GM23248 (cell line): ENCODE results near the gene PTPRB. TPM values are rescaled to one million over a fixed set of nuclear protein-coding genes. Genes with fewer than 3 reads are reported as not detected.

Experiments used
- DNase-seq: peaks from one replicate; pipeline ENCODE4 v3.0.0-alpha.2; 2015
- H2AFZ ChIP-seq: fragments of 200-600 bp; sonication (generic); 2 replicates; pipeline ENCODE4 v1.6.1; 2016; ENCODE audit warnings: antibody characterized with exemption
- H3F3A ChIP-seq: fragments of 200-600 bp; sonication (generic); 2 replicates; pipeline ENCODE4 v1.6.1; 2016; ENCODE audit warnings: mild to moderate bottlenecking, antibody characterized with exemption, mixed run types; ENCODE audit not compliant: insufficient read depth
- H3K27ac ChIP-seq: fragments of 200-600 bp; sonication (generic); 2 replicates; pipeline ENCODE4 v1.5.1; 2016; ENCODE audit warnings: mild to moderate bottlenecking
- H3K27me3 ChIP-seq: fragments of 200-600 bp; sonication (generic); replicated peaks from 2 replicates; pipeline ENCODE4 v1.6.1; 2016; ENCODE audit warnings: mild to moderate bottlenecking; ENCODE audit not compliant: insufficient read depth
- H3K36me3 ChIP-seq: fragments of 200-600 bp; sonication (generic); 2 replicates; pipeline ENCODE4 v1.6.1; 2016; ENCODE audit warnings: low read depth, mild to moderate bottlenecking
- H3K4me1 ChIP-seq: fragments of 200-600 bp; sonication (generic); 2 replicates; pipeline ENCODE4 v1.6.1; 2016; ENCODE audit warnings: mild to moderate bottlenecking; ENCODE audit not compliant: insufficient read depth
- H3K4me2 ChIP-seq: fragments of 200-600 bp; sonication (generic); one replicate; pipeline ENCODE4 v1.6.1; 2016; ENCODE audit warnings: mild to moderate bottlenecking; ENCODE audit not compliant: unreplicated experiment
- H3K4me3 ChIP-seq: fragments of 200-600 bp; sonication (generic); 2 replicates; pipeline ENCODE4 v1.5.1; 2016; ENCODE audit warnings: mild to moderate bottlenecking
- H3K79me2 ChIP-seq: fragments of 200-600 bp; sonication (generic); 2 replicates; pipeline ENCODE4 v1.6.1; 2016; ENCODE audit warnings: mild to moderate bottlenecking; ENCODE audit not compliant: insufficient read depth
- H3K9ac ChIP-seq: fragments of 200-600 bp; sonication (generic); 2 replicates; pipeline ENCODE4 v1.6.1; 2016; ENCODE audit warnings: mild to moderate bottlenecking
- H3K9me2 ChIP-seq: fragments of 200-600 bp; sonication (generic); 2 replicates; pipeline ENCODE4 v1.6.1; 2016; ENCODE audit warnings: mixed run types, mild to moderate bottlenecking, moderate library complexity; ENCODE audit not compliant: insufficient read depth
- H3K9me3 ChIP-seq: fragments of 200-600 bp; sonication (generic); one replicate; pipeline ENCODE4 v1.6.1; 2017; ENCODE audit warnings: low read depth
- H4K20me1 ChIP-seq: fragments of 200-600 bp; sonication (generic); 2 replicates; pipeline ENCODE4 v1.6.0; 2016; ENCODE audit not compliant: insufficient read depth
- EZH2 ChIP-seq: fragments of 200-600 bp; sonication (generic); IDR thresholded peaks from 2 replicates; pipeline ENCODE4 v1.6.1; 2018; ENCODE audit warnings: antibody characterized with exemption, mild to moderate bottlenecking; ENCODE audit not compliant: insufficient read depth, poor library complexity, severe bottlenecking
- EZH2phosphoT487 ChIP-seq: fragments of 200-600 bp; sonication (generic); IDR thresholded peaks from 2 replicates; pipeline ENCODE4 v1.6.1; 2018; ENCODE audit warnings: antibody characterized with exemption, moderate library complexity, mild to moderate bottlenecking, low read depth; ENCODE audit not compliant: insufficient read depth
- WGBS, 2 experiments: methylation state at CpG; one replicate each; pipeline ENCODE4 v1.1.6; 2015 to 2017; ENCODE audit warnings: low lambda C conversion rate in 2 of 2, low coverage in 1 of 2; ENCODE audit errors: missing lambda C conversion rate in 2 of 2; 5-methylcytosine and 5-hydroxymethylcytosine counted together
- in situ Hi-C: fragments of 300-500 bp; cut with MboI; formaldehyde crosslinking; loops from 2 replicates; pipeline ENCODE4 v1.15.0; 2020
- polyA plus RNA-seq: library from polyadenylated mRNA; unstranded; fragments of >200 nt; fragmentation: Nextera tagmentation; extraction: Ambion mirVana; gene quantifications from 2 replicates; pipeline ENCODE4 v1.2.1, GENCODE V29; 2016
- total RNA-seq: library from RNA; depleted of rRNA; stranded (reverse); fragments of >200 nt; shearing (Covaris generic); gene quantifications from 2 replicates; pipeline ENCODE4 v1.2.3, GENCODE V29; 2014

Gene PTPRB
- total and polyA plus RNA-seq, 2 experiments from 2014 or later: 3.8 to 4.4 TPM

GRCh38 chr12:70671698-70672097 is 34.5 kb upstream of the PTPRB start:
- 93 to 95% methylated on average over 5 of the region's 5 CpGs for WGBS, 2 experiments
- no peaks in the 10 kb centered on the region for H3K79me2 ChIP-seq
- no peaks in the 10 kb centered on the region for H3K9me3 ChIP-seq
- no peaks in the 10 kb centered on the region for H4K20me1 ChIP-seq
- no peaks in the 10 kb centered on the region for H3K36me3 ChIP-seq
- H3K27me3 ChIP-seq: no peaks in the 10 kb centered on the region
- no peaks in the 10 kb centered on the region for H3F3A ChIP-seq
- H3K9ac ChIP-seq: no peak overlapping the region
- in situ Hi-C loops: no loop called here
- DNase-seq: no peak
- no peak for TF ChIP-seq EZH2phosphoT487
- no peak for TF ChIP-seq EZH2
- H2AFZ ChIP-seq: no peak overlapping the region
- H3K4me2 ChIP-seq: no peak overlapping the region
- no peak overlapping the region for H3K27ac ChIP-seq
- no peak overlapping the region for H3K4me3 ChIP-seq
- no peaks in the 10 kb centered on the region for H3K9me2 ChIP-seq
- no peaks in the 10 kb centered on the region for H3K4me1 ChIP-seq

GRCh38 chr12:70670948-70671347 is 33.7 kb upstream of the PTPRB start:
- no peak overlapping the region for H3K9ac ChIP-seq
- WGBS, 2 experiments: 70 to 73% methylated on average over 3 of the region's 3 CpGs
- H3K9me3 ChIP-seq: no peaks in the 10 kb centered on the region
- no peak overlapping the region for H3K4me3 ChIP-seq
- no peak for DNase-seq
- no peaks in the 10 kb centered on the region for H3K4me1 ChIP-seq
- TF ChIP-seq EZH2 (no peak), EZH2phosphoT487 (no peak)
- no peaks in the 10 kb centered on the region for H3F3A ChIP-seq
- H3K4me2 ChIP-seq: no peak overlapping the region
- no peaks in the 10 kb centered on the region for H3K27me3 ChIP-seq
- no peaks in the 10 kb centered on the region for H3K9me2 ChIP-seq
- no peak overlapping the region for H2AFZ ChIP-seq
- no peaks in the 10 kb centered on the region for H3K79me2 ChIP-seq
- H3K36me3 ChIP-seq: no peaks in the 10 kb centered on the region
- H3K27ac ChIP-seq: no peak overlapping the region
- in situ Hi-C loops: no loop called here
- H4K20me1 ChIP-seq: no peaks in the 10 kb centered on the region

DNA sequence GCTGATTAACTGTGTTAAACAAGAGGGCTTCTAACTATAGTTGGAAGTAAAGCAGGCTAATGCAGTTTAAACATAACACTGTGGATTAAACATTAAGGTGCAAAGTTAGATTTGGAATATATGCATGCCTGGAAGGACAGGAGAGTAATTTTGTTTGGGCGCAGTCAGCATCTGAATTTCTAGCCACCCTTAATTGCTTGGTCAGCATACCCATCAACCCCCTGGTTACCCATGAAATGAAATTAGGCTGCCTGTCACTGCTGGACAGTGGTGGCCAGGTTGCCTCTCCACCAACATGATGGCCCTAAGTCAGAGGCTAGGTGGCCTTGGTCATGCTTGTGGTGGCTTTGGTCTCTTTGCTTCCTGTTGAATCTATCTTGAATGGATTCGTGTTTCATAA is 30.0 kb upstream of the PTPRB start:
- Histone ChIP-seq H3K9me3 (no peaks in the 10 kb centered on the region), H3K4me3 (no peak overlapping the region), H3K27ac (no peak overlapping the region), H2AFZ (no peak overlapping the region), H4K20me1 (no peaks in the 10 kb centered on the region), H3K4me1 (peaks cover 9% of the 10 kb centered on the region), H3K9me2 (no peaks in the 10 kb centered on the region), H3K36me3 (no peaks in the 10 kb centered on the region), H3K27me3 (no peaks in the 10 kb centered on the region), H3F3A (peaks cover 2% of the 10 kb centered on the region; the same call in 1 of the 2 replicates), H3K9ac (no peak overlapping the region), H3K4me2 (no peak overlapping the region), H3K79me2 (no peaks in the 10 kb centered on the region)
- TF ChIP-seq EZH2 (no peak), EZH2phosphoT487 (no peak)
- in situ Hi-C loops: no loop called here
- WGBS, 2 experiments: 79 to 85% methylated on average over 2 of the region's 2 CpGs
- no peak for DNase-seq

GRCh38 chr12:70666364-70666763 is 29.1 kb upstream of the PTPRB start:
- TF ChIP-seq EZH2phosphoT487 (no peak), EZH2 (no peak)
- Histone ChIP-seq H3K9me3 (no peaks in the 10 kb centered on the region), H3K79me2 (no peaks in the 10 kb centered on the region), H3K9ac (no peak overlapping the region), H3K4me2 (no peak overlapping the region), H3K4me3 (no peak overlapping the region), H3K27me3 (no peaks in the 10 kb centered on the region), H4K20me1 (no peaks in the 10 kb centered on the region), H3K27ac (no peak overlapping the region), H3K9me2 (no peaks in the 10 kb centered on the region), H3K36me3 (no peaks in the 10 kb centered on the region), H3K4me1 (peaks cover 16% of the 10 kb centered on the region), H3F3A (peaks cover 8% of the 10 kb centered on the region), H2AFZ (no peak overlapping the region)
- DNase-seq: no peak
- in situ Hi-C loops: no loop called here
- 94 to 97% methylated on average over 1 of the region's 1 CpG for WGBS, 2 experiments

GRCh38 chr12:70664465-70664881 is 27.2 kb upstream of the PTPRB start:
- Histone ChIP-seq H3K9me2 (no peaks in the 10 kb centered on the region), H3K27me3 (no peaks in the 10 kb centered on the region), H3K79me2 (no peaks in the 10 kb centered on the region), H3K9me3 (no peaks in the 10 kb centered on the region), H4K20me1 (no peaks in the 10 kb centered on the region), H3F3A (peaks cover 18% of the 10 kb centered on the region), H3K4me3 (no peak overlapping the region), H3K4me2 (no peak overlapping the region), H3K4me1 (peaks cover 29% of the 10 kb centered on the region), H3K9ac (no peak overlapping the region), H2AFZ (no peak overlapping the region), H3K36me3 (no peaks in the 10 kb centered on the region), H3K27ac (no peak overlapping the region)
- in situ Hi-C loops: no loop called here
- TF ChIP-seq EZH2phosphoT487 (no peak), EZH2 (no peak)
- 92 to 94% methylated on average over 7 of the region's 7 CpGs for WGBS, 2 experiments
- no peak for DNase-seq
